Measurements from ENCODE around the gene ARRB1. TPM values are rescaled to one million over a fixed set of nuclear protein-coding genes. Genes with fewer than 3 reads are reported as not detected.

The ARRB1 gene
- total RNA-seq, 4 donors from 2014 or later, result 26.3 to 104 (median 29.3) TPM

DNA sequence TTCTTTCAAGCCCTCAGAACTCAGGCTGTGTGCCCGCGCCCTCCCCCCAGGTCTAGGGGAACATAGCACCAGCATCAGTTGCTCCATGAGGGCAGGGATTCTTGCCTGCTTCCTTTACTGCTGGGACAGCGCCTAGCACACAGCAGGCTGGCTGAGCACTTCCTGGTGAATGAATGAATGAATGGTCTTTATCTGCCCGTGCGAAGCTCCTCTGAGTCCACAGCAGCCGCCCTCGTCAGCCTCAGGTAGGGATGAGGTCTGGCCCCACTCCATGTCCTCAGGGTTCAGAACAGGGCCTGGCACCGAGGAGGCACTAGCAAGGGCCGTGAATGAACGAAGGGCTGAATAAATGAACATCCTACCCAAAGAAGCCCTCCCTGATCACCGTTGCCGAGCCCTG is 27.3 kb downstream of the ARRB1 start:
- intact Hi-C loops (cut with DNase I; ENCODE audit: low total_unique reads), result no loop called here
- WGBS, 2 donors, result 82 to 88% methylated on average over 12 of the region's 12 CpGs

DNA sequence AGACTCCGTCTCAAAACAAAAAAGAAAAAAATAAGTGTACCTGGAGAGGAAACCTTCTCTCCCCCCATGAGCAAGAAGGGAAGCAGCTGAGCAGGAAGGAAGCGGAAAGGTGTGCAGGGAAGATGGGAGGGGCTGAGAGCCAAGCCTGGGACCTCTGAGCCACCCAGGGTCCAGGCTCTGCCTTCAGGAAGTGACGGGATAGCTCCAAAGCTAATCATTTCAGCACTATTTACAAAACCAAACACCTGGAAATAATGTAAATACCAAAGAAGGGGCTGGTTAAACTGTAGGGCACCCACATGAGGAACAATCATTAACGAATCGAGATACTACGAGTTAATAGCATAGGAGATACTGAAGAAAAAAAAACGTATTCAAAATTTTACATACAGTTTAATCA is 27.9 kb downstream of the ARRB1 start:
- intact Hi-C loops (cut with DNase I; ENCODE audit: low total_unique reads), result no loop called here
- 78 to 83% methylated on average over 7 of the region's 7 CpGs for WGBS, 2 donors
- no peak for DNase-seq (ENCODE audit: low spot score in 2 of 2)
- no peak overlapping the region for H3K4me3 ChIP-seq (ENCODE audit: low read depth, poor library complexity, severe bottlenecking)
- TF ChIP-seq, protein P1, sequence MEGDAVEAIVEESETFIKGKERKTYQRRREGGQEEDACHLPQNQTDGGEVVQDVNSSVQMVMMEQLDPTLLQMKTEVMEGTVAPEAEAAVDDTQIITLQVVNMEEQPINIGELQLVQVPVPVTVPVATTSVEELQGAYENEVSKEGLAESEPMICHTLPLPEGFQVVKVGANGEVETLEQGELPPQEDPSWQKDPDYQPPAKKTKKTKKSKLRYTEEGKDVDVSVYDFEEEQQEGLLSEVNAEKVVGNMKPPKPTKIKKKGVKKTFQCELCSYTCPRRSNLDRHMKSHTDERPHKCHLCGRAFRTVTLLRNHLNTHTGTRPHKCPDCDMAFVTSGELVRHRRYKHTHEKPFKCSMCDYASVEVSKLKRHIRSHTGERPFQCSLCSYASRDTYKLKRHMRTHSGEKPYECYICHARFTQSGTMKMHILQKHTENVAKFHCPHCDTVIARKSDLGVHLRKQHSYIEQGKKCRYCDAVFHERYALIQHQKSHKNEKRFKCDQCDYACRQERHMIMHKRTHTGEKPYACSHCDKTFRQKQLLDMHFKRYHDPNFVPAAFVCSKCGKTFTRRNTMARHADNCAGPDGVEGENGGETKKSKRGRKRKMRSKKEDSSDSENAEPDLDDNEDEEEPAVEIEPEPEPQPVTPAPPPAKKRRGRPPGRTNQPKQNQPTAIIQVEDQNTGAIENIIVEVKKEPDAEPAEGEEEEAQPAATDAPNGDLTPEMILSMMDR (IDR thresholded peaks at IDR 0.05), result no peak
- TF ChIP-seq POLR2A (IDR thresholded peaks at IDR 0.05), result no peak

More for the DNA sequence above, 27.3 kb downstream of the ARRB1 start:
- no peak for DNase-seq (ENCODE audit: low spot score in 2 of 2)
- H3K4me3 ChIP-seq (ENCODE audit: low read depth, poor library complexity, severe bottlenecking), result no peak overlapping the region
- TF ChIP-seq, protein P1 (IDR thresholded peaks at IDR 0.05), result no peak
- TF ChIP-seq POLR2A (IDR thresholded peaks at IDR 0.05), result no peak

GRCh38 chr11:75320643-75321042 is 30.8 kb downstream of the ARRB1 start:
- H3K4me3 ChIP-seq (ENCODE audit: low read depth, poor library complexity, severe bottlenecking), result no peak overlapping the region
- 90 to 91% methylated on average over 5 of the region's 5 CpGs for WGBS, 2 donors
- no peak for TF ChIP-seq POLR2A (IDR thresholded peaks at IDR 0.05)
- TF ChIP-seq, protein P1 (IDR thresholded peaks at IDR 0.05), result no peak
- intact Hi-C loops (cut with DNase I; ENCODE audit: low total_unique reads), result no loop called here
- no peak for DNase-seq (ENCODE audit: low spot score in 2 of 2)

DNA sequence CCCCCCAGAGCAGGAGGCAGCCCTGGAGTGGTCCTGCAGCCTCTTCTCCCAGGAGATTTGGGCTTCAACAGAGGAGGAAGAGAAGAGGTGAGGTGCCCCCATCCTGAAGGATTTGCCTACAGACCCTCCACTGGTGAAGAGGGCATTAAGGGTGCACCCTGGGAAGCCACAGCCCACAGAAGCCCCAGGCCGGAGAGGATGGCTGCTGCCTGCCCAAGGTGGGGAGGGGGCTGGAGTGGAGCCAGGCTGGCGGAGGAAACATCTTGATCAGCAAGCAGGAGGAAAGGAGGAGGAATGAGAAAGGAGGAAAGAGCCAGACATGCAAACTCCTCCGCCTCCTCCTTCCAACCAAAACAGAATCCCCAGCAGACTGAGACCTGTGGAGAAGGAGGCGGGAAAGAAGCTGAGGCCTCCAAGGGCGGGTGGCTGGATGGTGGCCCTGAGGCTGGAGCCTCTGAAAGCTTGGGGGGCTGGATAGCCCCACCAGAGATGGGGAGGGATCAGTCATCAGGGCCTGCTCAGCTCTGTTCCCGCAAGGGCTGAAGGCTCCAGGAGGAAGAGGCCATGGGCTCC is 31.3 kb downstream of the ARRB1 start:
- WGBS, 2 donors, result 61 to 69% methylated on average over 6 of the region's 6 CpGs
- TF ChIP-seq, protein P1 (IDR thresholded peaks at IDR 0.05), result no peak
- no peak for TF ChIP-seq POLR2A (IDR thresholded peaks at IDR 0.05)
- DNase-seq (ENCODE audit: low spot score in 2 of 2), result no peak
- intact Hi-C loops (cut with DNase I; ENCODE audit: low total_unique reads), result no loop called here
- no peak overlapping the region for H3K4me3 ChIP-seq (ENCODE audit: low read depth, poor library complexity, severe bottlenecking)

GRCh38 chr11:75319035-75319877 is 32.2 kb downstream of the ARRB1 start:
- 58 to 66% methylated on average over 9 to 10 of the region's 11 CpGs for WGBS, 2 donors
- no peak for TF ChIP-seq POLR2A (IDR thresholded peaks at IDR 0.05)
- TF ChIP-seq, protein P1 (IDR thresholded peaks at IDR 0.05), result no peak
- intact Hi-C loops (cut with DNase I; ENCODE audit: low total_unique reads), result no loop called here
- DNase-seq (ENCODE audit: low spot score in 2 of 2), result no peak
- no peak overlapping the region for H3K4me3 ChIP-seq (ENCODE audit: low read depth, poor library complexity, severe bottlenecking)
